GM18858 (cell line): Measurements from ENCODE around the gene POMC.
"Not testable (repeated sequence)": the region's sequence is repeated elsewhere in the genome, so short reads cannot be mapped to it uniquely, and the experiment has no call there.

Experiments used
- ATAC-seq: cut with Tn5 transposase; IDR thresholded peaks from one replicate; pipeline ENCODE4 v1.9.1; 2021; ENCODE audit not compliant: unreplicated experiment

POMC gene

DNA sequence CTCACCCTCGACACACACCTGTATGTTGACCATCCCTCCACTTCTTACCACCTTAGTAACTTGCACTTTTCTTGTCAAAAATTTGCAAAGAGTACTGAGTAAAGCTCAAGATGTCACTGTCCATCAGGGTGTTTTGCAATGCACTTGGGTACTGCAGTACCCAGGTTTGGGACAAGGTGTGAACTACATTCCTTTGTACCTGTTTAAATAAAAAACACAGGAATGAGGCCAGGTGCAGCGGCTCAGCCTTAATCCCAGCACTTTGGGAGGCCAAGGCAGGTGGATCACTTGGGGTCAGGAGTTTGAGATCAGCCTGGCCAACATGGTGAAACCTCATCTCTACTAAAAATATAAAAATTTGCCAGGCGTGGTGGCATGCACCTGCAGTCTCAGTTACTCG, 27.8 kb downstream of the POMC start:
- not testable (repeated sequence) for ATAC-seq

DNA sequence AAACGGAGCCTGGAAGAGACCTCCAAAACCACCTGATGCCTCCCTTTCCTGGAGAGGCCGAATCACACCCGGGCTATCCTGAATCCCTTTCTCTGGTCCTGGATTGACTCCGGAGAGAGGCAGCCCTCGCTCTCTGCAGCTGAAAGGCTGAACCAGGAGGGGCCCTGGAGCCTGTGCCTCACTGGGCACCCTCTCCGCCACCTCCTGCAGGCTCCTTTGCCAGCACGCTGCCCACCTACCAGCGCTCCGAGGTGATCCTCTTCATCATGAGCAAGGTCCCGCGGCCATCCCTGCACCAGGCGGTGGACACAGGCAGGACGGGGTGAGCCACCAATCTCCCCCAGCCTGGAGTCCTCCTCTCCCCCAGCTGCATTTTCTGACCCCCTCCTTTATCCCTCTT, 35.7 kb downstream of the POMC start:
- no peak for ATAC-seq

DNA sequence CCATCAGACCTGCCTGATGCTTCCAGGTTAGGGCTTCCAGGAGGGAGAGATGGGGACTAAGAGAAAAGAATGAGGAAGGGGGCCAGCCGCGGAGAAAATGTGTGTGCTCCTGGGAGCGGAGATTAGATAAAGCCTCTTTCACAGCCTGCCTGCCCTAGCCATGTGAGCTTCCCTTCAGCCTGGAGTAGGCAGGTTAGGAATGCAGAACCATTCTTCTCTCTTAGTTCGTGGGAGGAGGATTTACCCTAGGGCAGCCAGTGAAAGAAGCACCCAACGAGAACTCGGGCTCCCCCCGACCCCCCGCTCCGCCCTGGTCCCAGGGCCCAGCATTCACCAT, 36.1 kb downstream of the POMC start:
- no peak for ATAC-seq

DNA sequence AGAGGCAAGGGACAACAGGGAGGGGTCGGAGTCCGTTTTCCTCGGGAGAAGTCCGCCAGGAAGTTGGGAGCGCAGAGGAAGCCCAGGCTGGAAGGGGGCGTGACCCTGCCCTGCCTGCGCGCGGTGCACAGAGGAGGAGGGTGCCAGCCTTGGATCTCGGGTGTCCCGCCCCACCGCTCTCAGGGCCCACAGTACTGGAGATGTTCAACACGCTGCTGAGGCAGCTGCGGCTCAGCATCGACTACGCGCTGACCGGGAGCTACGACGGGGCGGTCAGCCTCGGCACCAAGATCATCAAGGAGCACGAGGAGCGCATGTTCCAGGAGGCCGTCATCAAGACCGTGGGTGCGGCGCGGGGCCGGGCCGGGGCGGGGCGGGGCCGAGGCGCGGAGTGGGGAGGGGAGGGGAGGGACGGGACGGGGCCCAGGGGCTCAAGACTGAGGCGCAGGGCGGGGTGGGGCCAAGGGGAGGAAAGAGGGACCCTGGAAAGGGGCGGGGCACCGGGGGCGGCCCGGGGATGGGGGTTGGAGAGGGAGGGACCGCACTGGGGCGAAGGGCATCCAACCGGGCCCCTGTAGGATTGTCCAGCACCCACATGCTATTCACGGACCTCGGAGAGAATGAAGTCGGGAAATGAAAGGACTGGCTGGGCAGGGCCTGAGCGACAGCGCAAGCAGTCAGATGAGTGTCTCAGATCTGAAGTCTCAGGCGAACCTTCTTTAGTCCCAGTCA, 36.6 kb downstream of the POMC start:
- ATAC-seq = no peak

DNA sequence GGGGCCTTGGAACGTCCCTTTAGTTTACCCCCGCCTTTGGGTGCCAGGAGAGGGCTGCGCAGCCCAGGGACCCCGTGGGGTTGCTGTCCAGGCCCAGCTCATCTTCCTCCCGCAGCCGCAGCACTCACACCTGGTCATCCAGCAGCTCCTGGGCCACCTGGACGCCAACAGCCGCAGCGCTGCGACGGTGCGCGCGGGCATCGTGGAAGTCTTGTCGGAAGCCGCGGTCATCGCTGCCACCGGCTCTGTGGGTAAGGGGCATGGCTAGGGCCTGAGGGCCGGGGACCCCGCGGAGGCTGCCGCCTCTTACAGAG, 37.2 kb downstream of the POMC start:
- no peak for ATAC-seq

DNA sequence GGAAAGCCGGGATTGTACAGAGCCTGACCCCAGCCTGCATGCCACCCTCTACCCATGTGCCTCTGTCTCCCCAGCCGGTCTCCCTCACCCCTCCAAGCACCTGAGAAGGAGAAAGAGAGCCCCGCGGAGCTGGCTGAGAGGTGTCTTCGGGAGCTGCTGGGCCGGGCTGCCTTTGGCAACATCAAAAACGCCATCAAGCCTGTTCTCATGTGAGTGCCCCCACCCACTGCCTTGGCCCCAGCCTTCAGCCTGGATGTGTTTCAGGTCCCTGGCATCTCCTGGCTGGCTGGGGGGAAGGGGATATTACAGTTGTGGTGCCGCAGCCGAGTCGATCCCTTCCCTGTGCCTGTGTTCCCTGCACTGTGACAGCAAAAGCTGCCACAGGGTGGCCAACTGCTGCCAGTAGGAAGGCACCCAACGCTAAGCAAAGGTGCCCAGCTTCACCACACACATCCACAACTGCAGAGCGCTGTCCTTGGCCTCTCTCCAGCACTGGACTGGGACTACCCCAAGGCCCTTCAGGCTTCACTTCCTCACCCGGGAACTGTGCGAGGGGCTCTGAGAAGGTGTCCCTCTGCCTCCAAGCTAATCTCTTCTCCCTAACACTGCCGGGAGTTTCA, 38.4 kb downstream of the POMC start:
- ATAC-seq = no peak

DNA sequence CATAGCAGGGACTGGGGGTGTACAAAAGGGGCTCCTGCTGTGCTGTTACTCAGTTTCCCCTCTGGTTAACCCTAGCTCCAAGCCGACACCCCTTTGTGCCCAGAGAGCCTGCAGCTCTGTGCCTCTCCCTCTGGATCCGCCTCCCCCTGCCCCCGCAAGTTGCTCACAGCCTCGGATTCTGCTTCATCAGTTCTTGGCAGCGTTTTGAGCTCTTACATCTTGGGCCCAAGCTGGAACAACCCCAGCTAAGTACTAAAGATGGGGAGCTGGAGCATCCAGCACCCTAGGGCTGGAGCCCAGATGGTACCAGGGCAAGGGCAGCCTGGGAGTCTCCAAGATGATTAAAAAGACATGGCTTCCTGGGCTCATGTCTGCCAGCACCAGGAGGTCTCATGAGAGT, 40.7 kb downstream of the POMC start:
- no peak for ATAC-seq

DNA sequence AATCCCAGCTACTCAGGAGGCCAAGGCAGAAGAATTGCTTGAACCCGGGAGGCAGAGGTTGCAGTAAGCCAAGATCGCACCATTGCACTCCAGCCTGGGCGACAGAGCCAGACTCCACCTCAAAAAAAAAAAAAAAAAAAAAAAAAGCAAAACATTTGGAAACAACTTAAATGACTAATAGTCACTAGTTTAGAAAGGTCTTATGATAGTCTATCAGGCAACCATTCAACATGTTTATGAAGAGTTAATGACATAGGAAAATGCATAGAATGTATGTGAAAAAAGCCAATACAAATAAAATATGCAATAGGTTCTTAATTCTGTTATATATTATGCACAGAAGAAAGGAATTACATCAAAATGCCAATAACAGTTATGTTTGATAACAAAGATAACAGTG, 41.3 kb downstream of the POMC start:
- not testable (repeated sequence) for ATAC-seq

DNA sequence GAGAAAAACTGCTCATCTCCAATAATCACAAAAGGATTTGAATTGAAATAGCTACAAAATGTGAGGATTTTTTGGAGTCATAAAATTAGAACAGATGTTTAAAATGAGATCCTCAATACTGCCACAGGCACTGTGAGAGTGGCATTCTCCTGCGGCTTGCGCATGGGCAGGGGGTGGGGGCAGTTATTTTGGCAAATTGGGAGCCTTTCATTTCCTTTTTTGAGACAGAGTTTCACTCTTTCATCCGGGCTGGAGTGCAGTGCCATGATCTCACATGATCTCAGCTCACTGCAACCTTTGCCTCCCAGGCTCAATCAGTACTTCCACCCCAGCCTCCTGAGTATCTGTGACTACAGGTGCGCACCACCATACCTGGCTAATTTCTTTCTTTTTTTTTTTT, 42.4 kb downstream of the POMC start:
- no peak for ATAC-seq

DNA sequence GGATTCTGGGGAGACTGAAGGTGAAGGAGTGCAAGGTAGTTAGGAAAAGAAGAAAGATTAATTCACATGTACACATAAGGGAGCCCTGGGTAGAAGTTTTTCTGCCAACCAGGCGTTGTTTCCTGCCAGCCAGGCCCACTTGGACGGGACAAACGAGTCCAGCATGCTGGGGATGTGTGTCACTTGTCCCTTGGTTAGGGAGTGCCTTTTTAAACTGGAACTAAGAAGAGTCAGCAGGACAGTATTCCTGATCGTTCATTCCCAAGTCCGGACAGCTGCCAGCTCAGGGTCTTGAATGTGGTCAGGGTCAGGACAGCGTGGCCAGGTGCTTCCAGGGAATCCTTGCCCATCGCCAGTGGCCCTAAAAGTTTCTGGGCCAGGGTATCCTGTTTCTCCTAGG, 43.2 kb downstream of the POMC start:
- no peak for ATAC-seq

DNA sequence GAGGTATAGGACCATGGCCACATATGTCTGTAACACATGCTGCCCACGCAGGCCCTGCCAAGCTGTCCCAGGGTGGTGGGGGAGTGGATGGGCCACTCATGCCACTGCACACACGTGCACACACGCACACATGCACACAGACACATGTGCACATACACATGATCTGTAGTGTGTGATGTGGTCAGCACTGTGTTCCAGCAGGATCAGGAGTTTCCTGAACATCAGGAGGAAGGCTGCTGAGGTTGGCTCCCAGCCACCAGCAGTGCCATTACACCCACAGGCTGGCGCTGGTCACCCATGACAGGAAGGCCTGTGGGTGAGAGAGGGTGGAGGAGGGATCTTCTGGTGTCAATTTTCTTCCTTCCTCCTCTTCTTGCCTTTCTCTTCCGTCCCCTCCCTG, 44.7 kb downstream of the POMC start:
- no peak for ATAC-seq

DNA sequence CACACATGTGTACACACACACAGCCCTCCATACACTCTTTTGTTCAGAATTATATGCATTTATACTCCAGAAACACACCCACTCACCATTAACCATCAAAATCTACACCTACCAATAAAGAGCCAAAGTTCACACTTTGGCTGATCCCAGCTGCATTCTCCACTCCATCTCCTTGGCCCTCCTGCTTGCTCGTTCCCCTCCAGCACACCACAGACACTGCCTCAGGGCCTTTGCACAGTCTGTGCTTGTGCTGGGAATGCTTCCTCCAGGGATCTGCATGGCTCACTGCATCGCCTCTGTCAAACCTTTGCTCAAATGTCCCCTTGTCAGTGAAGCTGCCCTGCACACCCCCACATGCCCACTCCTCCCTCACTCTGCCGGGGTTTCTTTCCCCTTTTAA, 46.0 kb downstream of the POMC start:
- no peak for ATAC-seq

DNA sequence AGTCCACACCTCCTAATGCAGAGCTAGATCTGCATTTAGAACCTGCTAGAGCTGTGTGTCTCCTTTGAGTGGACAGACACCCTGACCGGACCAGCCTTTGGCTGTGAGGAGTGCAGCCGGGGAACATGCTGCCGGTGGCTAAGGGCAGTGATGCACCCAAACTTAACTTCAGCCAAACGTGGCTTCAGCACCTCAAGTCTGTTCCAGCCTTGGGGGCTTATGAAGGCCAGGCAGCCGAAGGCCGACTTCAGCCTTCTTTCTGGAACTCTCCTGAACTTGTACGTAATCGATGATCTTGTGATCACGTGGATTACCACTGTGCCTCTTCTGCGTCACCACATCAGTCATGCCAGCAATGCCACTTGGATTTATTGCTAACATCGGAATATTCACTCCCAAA, 49.1 kb downstream of the POMC start:
- ATAC-seq = no peak

DNA sequence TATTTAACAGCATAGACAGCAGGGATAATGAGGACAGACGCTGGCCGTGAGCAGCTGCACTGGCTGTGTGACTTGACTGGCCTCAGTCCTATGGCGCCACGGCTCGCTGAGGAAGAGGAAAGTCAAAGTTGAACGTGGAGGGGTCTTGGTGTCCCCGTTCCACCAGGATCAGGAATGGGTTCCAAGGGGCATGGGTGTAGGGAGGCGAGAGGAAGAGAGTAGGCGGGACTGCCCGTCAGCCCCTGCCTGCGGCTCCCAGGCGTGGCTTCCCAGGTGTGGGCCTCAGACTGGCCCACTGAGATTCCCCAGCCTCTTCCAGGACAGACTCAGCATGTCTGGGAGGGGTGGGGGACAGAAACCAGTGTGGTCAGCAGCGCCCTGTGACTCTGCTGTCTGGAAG, 51.4 kb downstream of the POMC start:
- ATAC-seq = no peak

DNA sequence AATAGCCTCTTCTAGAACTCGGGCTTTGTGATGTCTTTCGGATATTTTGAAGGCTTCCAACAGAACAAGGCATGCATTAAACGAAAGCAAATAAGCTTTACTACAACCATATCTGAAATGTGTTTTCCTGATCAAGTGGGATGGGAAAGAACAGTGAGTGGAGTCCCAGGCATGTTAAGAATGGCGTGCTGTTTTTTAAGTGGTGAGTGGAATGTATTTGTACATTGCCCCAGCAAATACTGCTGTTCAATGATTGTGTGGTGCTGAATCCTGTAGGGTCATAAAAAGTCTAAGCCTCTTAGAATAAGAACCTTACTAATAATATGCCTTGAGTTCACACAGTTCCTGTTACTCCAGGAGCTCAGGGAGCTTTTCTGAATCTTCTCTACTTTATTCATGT, 52.5 kb downstream of the POMC start:
- no peak for ATAC-seq

DNA sequence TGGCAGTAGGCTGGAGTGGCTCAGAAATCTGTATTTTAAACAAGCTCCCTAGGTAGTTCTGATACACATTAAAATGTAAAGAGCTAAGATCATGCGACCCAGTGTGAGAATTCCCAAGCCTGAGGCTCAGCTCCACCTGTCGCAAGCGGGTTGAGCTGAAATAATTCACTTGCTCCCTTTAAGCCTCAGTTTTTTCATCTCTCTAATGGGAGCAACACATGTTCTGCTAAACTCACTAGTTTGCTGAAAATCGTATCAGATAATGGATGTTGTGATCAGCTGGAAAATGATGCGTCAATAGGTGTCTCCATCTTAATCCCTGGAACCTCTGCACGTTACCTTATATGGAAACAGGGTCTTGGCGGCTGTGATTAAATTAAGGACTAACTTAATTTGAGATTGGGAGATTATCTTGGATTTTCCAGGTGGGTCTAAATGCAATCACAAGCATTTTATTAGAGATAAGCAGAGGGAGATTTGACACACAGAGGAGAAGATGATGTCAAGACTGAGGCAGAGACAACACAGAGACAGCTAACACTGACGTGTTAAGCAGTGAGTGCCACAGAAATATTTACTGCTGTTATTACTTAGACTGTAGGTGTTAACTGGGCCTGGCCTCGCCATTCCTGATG, 53.0 kb downstream of the POMC start:
- no peak for ATAC-seq

DNA sequence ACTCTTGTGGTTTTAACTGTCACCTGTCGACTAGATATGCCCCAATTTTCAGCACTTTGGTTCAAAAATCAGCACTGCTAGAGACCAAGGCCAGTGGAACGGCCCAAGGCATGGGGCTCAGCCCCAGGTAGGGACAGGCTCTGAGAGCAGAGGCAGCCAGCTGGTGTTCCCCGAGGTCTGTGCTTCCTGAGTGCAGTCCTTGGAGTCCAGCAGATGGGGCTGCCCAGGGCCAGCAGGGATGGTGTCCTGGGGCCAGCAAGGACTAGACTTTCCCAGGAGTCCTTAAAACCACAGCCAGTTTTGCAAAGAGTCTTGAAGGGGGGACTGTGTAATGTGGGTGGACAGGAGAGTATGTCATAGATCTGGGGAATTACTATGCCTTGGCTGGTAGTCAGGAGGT, 56.3 kb downstream of the POMC start:
- no peak for ATAC-seq
